ENCODE data around the gene RPS6KA5.
"Not testable (repeated sequence)": the region's sequence is repeated elsewhere in the genome, so short reads cannot be mapped to it uniquely, and the experiment has no call there.

RPS6KA5 gene

DNA sequence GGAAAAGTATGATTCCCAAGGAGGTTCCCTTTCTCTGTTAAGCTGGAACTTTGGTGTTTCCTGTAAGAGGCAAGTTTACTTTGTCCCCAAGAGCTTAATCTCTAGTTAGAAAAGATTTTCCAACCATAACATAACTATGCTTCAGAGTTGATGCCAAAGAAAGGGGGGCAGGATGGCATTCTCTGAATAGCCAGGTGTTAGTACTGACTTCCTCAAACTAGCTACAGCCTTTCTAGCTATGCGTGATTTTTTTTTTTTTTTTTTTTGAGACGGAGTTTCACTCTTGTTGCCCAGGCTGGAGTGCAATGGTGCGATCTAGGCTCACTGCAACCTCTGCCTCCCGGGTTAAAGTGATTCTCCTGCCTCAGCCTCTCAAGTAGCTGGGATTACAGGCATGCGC is 204.3 kb downstream of the RPS6KA5 start:
- not testable (repeated sequence) for DNase-seq

DNA sequence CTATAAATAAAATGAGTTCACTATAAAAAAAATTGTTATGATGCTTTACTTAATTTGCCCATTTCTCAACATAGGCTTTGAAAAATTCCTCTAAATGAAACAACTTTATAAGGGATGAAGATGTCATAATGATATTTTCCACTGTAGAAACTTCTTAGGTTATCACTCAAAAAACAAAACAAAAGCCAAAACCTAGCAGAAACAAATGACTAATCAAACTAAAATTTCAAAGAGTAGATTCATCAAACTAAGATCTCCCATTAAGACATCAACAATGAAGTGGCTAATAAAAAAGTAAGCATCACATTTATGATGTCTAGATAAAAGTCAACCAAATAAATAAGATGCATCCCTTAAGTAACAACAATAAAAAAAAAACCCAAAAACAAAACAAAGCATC is 207.3 kb downstream of the RPS6KA5 start:
- no peak for DNase-seq

DNA sequence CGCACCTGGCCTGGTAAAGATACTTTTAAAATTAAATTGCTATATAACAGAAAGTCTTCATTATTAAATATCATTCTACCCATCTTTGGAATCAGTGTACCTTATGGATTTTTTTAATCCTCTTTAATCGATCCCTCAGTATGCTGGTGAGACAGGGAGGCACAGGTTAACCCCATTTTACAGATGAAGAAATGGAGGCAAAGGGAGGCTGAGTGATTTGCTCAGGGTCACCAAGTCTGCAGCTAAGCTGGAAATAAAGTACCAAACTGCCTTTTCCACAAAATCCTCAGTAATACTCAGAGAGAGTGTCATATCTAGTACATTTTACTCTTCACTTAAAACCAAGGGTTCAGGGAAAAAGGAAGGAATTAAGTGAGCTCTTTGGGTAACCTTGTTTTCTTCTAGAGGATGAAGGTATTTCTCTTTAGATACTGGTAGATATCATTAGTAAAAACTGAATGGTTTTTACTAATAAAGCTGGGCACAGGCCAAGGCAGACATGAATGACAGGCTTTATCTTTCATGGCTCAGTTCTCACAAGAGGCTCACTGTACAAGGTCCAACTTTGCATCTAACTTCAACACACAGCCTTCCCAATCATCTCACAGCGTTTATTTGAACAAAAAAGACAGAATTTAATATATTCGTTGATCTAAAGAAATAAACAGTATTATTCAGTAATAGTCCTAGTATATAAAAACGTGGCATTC is 209.0 kb downstream of the RPS6KA5 start:
- no peak for DNase-seq

DNA sequence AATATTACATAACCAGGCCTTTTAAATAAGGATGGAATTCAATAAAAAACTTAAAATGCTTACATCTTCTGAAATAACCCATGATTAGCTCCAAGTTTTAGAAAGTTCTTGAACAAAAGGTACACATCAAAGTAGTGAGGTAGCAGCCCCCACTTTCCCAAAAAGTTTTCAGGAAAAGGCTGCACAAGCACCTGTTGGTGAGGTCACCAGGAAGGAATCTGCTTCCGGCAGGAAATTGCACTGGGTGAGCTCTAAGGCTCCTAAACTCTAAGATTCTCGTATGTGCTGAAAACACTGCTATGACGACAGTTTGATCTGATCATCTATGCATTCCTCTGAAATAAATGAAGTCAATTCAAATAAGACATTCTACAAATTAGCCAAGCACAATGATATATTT is 210.0 kb downstream of the RPS6KA5 start:
- DNase-seq = no peak

DNA sequence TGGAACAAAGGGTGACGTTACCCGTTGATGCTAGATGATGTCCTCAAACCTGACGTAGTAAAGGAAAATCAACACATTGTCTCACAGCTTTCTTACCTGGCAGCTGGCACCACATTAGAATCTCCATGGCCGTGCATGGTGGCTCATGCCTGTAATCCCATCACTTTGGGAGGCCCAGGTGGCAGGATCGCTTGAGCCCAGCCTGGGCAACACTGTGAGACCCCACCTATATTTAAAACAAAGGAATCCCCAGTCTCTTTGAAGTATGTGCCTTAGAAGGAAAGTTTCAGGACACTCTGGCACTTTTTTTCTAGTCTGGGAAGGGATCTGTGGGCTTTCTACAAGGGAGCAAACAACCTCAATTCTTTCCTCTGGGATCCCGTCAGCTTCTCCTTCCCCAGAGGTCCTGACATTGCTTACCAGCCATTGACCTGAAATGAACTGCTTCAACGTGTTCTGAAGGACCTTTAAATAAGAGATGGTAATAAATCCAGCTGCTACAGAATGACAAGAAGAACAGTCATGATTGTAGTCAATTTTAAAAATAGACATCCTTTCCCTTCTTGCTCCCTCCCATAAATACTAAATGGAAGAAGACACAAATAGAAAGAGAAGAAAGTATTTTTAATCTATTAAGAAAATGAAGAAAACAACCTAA is 210.5 kb downstream of the RPS6KA5 start:
- DNase-seq = no peak

DNA sequence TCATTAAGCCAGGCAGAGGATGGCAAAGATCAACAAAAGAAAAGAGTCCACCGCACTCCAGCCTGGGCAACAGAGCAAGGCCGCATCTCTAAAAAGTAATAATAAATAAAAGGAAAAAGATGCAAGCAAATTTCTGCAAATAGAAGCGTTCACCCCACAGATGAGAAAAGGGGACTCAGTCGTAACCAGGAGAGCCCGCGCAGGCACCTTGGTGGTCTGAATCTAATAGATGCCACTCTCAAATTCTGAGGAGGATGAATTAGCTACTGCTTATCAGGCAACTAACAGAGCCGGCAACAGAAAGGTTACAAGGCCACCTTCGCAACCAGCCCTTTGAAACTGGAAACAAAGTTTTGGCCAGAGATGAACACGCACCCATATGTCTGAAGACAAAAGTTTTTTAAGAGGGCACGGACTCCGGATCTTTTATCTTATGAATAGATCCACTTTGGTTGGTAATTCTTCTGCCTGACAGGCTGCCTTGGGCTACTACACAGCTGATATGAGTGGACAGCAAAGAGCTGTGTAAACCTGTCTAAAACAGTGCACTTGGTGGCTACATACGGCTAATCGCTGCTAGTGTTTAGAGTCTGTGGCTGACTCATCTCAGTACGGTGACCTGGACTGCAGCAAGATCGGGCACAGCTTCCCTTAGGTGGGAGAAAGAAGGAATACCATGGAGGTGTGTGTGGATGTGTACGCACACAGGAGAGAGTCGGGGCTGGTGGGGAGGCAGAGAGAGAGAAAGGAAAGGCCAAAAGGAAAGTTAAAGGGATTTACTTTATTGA is 211.3 kb downstream of the RPS6KA5 start:
- no peak for DNase-seq

DNA sequence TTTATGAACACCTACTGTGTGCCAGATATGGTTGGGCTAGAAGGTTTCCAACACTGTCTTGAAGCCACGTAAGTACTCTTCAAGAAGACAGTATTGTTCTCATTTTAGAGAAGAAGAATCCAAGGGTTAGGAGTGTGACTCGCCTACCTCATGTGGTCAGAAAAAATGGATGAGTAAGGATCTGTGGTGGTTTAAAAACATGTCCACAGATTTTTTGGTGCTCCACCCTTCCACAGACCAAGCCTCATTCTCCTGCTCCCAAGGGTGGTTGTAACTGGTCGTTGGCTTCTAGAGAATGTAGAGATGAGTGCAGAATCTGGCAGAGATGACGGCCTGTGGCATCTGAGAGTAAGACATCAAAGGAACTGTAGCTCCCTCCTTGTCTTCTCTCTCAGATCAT is 213.9 kb downstream of the RPS6KA5 start:
- DNase-seq = no peak

DNA sequence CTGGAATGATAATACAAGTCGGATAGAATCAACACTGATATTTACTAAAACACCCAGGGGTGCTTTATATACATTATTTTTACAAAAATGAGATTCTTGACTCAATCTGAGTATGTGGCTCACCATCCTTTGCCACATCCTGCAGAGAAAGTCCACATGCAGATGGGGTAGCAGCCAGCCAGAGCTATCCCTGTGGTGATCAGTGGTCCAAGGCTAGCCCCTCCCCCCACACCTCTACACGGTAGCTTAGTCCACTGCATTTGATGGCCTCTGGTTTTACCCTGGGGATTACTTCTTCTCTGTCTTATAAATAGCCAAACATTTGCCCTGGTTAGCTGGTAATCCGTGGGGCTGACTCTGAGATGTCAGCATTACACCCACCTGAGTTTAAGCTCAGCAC is 216.1 kb downstream of the RPS6KA5 start:
- DNase-seq = no peak

DNA sequence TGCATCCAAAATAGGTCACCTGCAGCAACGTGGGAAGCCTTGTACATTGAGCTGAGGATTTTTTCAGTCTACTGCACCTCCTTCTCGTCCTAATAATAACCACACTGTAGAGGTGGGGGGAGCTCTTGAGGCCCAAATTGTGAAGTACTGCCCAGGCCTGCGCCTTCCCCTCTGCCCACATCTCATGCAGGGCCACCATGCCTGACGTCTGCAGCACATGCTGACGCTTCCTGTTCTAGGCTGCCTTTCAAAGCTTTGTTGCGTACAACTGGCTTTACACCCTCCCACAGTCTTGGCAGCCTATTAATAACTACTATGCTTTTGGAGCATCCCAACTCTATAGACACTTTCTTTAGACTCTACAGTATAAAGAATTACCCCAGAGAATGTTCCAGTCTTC is 217.7 kb downstream of the RPS6KA5 start:
- DNase-seq = no peak

DNA sequence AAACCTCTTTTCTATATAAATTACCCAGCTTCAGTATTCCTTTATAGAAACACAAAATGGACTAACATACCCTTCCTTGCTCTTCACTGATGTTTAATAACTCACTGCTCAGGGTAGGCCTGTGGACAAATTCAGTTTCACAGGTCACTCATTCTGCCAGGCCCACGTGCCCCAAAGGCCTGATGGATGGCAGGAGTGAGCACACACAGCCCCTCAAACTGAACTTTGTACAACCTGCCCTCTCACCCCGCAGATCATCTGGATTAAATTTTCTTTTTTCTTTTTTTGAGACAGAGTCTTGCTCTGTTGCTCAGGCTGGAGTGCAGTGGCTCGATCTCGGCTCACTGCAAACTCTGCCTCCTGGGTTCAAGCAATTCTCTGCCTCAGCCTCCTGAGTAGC is 219.8 kb downstream of the RPS6KA5 start:
- not testable (repeated sequence) for DNase-seq

DNA sequence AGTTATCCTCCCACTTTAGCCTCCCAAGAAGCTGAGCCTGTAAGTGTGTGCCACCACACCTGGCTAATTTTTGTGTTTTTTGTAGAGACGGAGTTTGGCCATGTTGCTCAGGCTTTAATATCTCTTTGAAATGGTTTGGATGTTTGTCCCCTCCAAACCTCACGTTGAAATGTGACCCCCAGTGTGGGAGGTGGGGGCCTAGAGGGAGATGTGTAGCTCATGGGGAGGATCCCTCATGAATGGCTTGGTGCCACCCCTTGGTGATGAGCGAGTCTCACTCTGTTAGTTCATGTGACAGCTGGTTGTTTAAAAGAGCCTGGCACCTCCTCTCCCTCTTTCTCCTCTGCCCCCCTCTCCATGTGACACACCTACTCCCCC is 220.6 kb downstream of the RPS6KA5 start:
- no peak for DNase-seq

DNA sequence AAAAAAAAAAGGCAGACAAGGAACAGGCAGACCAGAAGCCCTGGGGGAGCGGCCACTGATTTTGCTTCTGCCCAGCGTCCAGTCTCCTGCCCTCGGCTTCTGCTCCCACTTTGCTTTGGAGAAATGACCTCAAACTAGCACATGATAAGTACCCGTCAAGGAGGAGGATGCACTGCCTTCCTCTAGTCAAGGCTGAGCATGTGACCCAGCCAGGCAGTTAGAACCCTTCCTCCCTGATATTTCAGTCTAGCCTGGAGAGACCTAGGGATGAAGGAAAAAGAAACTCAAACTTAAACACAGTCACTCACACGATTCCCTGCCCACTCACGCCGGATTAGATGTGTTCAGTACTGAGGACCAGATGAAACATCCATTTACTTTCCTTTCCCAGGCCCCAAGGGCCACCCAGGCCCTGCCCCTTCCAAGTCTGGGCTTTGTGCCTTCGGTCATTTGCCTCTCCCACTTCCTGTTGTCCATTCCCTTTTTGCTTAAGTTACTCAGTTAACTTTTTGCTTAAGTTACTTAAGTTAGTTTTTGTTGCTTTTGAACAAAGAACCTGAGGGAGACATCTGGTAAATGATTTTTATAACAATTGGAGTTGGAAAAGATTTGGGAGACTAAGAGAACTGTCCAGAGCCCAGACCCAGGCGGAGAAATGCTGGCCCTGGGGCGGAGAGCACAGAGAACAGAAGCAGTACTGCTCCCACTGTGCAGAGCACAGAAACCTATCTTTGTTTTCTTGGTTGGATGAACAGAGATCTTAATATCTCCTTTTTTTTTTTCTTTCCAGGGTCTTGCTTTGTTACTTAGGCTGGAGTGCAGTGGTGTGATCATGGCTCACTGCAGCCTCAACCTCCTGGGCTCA is 221.2 kb downstream of the RPS6KA5 start:
- DNase-seq = no peak

DNA sequence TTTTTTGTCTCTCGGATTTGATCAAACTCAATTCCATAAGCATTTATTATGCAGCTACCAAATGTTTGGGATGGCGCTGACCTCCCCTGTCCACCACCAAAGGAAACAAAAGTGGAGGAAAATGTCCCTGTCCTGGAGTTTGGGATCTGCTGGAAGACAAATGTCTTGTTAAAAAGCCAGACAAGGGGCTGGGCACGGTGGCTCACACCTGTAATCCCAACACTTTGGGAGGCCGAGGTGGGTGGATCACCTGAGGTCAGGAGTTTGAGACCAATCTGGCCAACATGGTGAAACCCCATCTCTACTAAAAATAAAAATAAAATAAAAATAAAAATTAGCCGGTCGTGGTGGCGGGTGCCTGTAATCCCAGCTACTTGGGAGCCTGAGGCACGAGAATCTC is 221.9 kb downstream of the RPS6KA5 start:
- DNase-seq = not testable (repeated sequence)

DNA sequence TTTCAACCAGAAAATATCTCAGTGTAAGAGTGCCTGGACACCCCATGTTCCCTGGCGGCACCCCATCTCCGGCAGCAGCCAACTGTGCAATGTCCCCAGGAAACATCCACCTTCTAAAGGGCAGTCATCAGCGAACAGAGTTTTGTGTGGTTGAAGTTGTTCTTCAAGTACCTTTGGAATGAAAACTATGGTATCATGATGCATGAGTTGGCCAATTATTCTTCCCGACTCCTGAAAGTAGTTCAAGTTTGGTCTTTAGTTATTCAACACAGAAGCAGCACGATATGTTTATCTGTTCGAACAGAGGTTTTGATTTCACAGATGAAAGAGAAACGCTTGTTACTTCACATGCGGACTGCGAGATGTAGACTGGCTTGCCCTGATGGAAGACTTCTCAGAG is 223.1 kb downstream of the RPS6KA5 start:
- DNase-seq = no peak

DNA sequence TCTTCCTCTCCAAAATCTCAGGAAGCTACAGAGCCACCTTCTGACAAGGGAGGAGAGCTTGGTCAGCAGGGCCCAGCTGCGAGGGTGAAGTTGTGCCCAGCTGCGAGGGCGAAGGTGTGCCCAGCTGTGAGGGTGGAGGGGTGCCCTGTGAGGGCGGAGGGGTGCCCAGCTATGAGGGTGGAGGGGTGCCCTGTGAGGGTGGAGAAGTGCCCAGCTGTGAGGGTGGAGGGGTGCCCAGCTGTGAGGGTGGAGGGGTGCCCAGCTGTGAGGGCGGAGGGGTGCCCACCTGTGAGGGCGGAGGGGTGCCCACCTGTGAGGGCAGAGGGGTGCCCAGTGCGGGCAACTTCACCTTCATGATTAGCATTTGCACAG is 223.8 kb downstream of the RPS6KA5 start:
- DNase-seq = no peak

DNA sequence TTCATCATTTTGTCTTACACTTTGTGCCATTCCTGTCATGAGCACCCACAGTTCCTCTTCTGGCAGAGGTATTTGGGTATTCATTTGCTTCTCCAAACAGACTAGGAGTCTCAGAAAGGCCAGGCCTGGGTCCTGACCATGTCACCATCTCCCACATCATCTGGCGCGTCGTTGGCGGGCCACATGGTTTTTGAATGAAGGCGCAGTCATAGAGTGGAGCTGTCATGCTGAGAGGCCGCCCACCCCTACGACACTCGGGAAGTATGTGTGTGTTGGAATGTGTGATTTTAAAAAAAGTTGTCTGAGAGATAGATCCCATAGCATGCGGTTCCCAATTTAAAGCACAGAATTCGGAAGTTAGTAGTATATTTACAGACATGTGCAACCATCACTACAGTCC is 228.6 kb downstream of the RPS6KA5 start:
- no peak for DNase-seq

DNA sequence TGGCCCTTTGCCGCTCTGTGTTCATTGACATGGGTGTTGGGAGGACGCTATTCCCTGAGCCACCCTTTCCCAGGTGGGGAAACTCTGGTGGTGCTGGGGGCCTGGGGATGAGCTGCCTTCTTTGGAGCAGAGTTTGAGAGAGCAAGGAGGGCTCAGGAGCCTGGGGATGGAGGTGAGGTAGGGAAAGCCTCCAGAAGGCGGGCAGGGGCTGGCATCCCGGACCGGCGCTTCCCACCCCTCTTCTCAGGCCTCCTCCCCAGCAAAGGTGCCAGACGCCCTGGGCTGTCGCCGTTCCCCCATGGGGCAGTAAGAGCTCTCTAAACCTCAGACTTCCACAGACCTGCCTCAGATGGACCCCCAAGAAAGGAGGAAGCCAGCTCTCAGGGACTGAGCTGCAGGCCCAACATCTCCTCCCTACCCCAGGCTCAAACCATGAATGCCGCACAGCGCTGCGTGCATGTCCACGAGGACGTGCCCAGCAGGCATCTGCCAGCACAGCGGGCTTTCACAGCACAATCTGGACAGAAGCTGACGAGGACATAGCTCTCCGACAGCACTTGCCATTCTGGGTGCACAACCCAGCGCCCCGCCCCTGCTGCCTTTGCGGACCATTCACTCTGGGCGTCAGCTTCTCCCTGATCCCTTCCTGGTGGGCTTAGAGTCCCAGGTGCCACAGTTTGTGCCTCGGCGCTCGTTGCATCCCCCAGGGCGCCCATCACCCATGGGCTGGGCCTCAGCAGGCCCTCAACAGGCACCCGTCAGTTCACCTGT is 229.3 kb downstream of the RPS6KA5 start:
- DNase-seq = no peak

DNA sequence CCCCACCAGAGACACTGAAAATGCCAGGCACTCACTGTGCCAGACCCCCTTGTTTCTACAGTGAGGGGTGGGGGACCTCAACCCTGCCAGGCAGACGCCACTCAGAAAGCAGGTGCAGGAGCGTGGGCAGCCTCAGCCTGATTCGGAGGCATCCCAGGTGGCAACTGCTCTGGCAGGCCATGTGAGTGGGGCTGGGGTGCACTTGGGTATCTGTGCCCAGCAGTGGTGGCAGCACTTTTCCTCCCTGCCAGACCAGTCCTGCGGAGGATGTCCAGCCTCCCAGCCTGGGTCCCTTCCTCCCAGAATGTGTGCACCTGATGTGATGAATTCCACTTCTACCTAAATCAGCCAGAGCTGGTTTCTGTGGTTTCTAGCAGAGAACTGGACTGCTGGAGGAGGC is 230.8 kb downstream of the RPS6KA5 start:
- no peak for DNase-seq

DNA sequence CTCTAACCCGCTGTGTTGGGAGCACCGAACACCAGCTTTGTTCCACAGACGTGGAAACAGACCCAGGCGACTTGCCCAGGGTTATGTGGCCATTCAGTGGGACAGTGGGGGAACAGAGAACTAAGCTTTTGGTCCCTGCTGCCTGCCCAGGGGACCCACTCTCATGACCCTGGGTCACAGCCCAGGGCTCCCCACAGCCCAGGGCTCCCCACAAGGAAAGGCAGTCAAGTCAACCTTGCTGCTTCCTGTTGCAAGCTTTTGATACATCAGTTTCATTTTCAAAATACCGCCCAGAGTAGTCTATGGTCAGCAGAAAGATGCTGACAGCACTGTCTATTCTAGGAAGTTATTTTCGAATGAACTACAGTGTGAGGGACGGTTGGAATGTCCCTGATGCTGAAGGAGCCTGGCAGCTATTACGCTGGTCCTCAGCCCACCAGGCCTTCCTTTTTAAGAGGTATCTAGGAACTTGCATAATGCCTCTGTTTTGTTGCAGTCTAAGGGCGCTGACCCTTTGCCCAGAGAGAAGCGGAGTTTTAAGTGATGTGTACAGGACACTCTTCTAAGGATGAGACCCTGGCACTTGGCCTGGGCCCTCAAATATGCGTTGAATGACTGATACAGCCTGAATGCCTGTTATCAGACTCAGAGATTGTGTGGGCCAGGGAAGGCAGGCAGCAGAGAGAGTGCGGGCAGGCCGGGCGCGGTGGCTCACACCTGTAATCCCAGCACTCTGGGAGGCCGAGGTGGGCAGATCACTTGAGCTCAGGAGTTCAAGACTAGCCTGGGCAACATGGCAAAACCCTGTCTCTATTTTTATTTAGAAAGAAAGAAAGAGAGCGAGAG is 231.6 kb downstream of the RPS6KA5 start:
- DNase-seq = no peak

DNA sequence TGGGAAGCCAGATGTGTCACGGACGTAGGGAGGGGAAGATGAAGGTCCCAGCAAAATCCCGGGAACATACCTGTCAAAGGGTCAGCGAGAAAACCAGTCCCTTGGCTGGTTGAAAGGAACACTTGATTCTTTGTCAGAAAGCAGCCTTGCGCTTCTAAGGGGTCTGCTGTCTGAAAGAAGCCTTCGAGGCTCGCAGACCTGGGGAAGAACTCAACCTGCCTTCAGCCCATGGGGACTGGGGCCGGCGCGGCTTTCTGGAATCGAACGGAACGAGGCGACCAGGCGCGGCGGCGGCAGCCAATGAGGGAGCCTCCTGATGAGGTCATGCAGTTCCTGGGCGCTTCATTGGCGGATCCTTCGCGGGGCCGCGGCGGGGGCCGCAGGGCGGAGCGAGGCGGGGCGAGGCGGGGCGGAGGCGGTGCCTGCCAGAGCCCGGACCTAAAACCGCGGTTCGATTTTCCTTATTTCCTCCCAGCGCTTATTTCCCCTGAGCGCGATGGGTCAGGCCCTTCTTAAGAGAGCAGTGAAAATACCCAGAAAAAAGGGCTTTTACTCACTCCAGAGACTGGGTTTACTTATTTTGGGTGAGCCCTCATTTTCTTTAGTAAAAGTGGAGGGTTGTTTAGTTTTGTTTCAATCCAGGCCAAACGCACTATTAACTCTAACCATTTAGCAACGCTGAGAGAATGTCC is 232.4 kb downstream of the RPS6KA5 start:
- peak; percentile 70 for DNase-seq

DNA sequence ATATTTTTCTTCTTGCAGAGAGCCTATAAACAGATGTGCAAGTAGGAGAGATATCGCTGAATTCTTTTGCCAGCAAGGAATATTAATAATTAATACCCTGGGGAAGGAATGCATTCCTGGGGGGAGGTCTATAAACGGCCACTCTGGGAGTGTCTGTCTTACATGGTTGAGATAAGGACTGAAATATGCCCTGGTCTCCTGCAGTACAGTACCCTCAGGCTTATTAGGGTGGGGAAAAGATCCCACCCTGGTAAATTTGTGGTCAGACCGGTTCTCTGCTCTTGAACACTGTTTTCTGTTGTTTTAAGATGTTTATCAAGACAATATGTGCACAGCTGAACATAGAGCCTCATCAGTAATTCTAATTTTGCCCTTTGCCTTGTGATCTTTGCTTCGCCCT is 236.9 kb downstream of the RPS6KA5 start:
- not testable (repeated sequence) for DNase-seq
